Ovary (tissue), 9 donors: ENCODE data around the gene ISLR2. TPM values are rescaled to one million over a fixed set of nuclear protein-coding genes. Genes with fewer than 3 reads are reported as not detected.

Experiments
- DNase-seq, 5 donors: peaks; one replicate each; pipeline ENCODE4 v3.0.0-alpha.2; 2019 to 2020
- H3K27ac ChIP-seq, 2 donors: fragments of 200-600 bp; one replicate each; pipeline versions ENCODE4 v1.5.1 to v1.8.0; 2019 to 2022
- H3K27me3 ChIP-seq: fragments of 200-600 bp; one replicate; pipeline ENCODE4 v1.8.0; 2022
- H3K36me3 ChIP-seq: fragments of 200-600 bp; sonication (generic); one replicate; pipeline ENCODE4 v1.5.1; 2019
- H3K4me1 ChIP-seq: one replicate; pipeline ENCODE4 v1.8.1; 2013; ENCODE audit warnings: mild to moderate bottlenecking, moderate library complexity; ENCODE audit not compliant: insufficient read depth
- H3K4me3 ChIP-seq: fragments of 200-600 bp; sonication (generic); one replicate; pipeline ENCODE4 v1.5.1; 2017
- H3K9me3 ChIP-seq, 2 donors: fragments of 200-600 bp in 1 of 2; sonication (generic) in 1 of 2; one replicate each; pipeline versions ENCODE4 v1.5.1 to v1.8.1; 2013 to 2019; ENCODE audit warnings: mild to moderate bottlenecking in 1 of 2, moderate library complexity in 1 of 2
- CTCF ChIP-seq, 3 donors: fragments of 450-650 bp in 2 of 3; fragments of 200-600 bp in 1 of 3; IDR thresholded peaks; one replicate each; pipeline versions ENCODE4 v1.5.1 to v1.8.0; 2016 to 2022; ENCODE audit warnings: antibody characterized with exemption in 3 of 3, mild to moderate bottlenecking in 1 of 3
- EP300 ChIP-seq: sonication (generic); formaldehyde crosslinking; IDR thresholded peaks from one replicate; pipeline ENCODE4 v1.6.1; 2017; ENCODE audit warnings: antibody characterized with exemption
- POLR2A ChIP-seq: fragments of 450-650 bp; IDR thresholded peaks from one replicate; pipeline ENCODE4 v1.6.1; 2017; ENCODE audit warnings: antibody characterized with exemption, mild to moderate bottlenecking, moderate library complexity
- WGBS, 3 donors: extraction: QIAGEN DNeasy Blood & Tissue Kit in 1 of 3; methylation state at CpG; one replicate each; pipeline versions ENCODE4 v1.1.5 to v1.1.7; 2013 to 2017; 5-methylcytosine and 5-hydroxymethylcytosine counted together
- intact Hi-C, 4 donors: fragments of 100-400 bp; cut with DNase I; formaldehyde crosslinking; loops; one replicate each; pipeline versions ENCODE4 v1.11.0 to v1.15.1; 2022 to 2023
- polyA plus RNA-seq, 2 donors: library from polyadenylated mRNA; stranded (reverse); fragments of 200-250 nt in 1 of 2; fragments of 350-450 nt in 1 of 2; fragmentation: Illumina TruSeq in 1 of 2; extraction: RNeasy Lipid Tissue Mini Kit (QIAGEN cat#74804) in 1 of 2; gene quantifications; one replicate each; pipeline ENCODE4 v1.2.3, GENCODE V29; 2013 to 2014
- total RNA-seq, 7 donors: library from RNA; depleted of rRNA in 2 of 7; stranded (reverse); fragments of >200 nt in 2 of 7; fragmentation: NEBNext Ultra II Directional in 3 of 7; extraction: Animal tissue kit (Norgen Biotek cat#: 25700) in 3 of 7; gene quantifications; one replicate each; pipeline versions ENCODE4 v1.1.0 to v1.2.4, GENCODE V29; 2016 to 2023
- donor health status: DM: no; HTN: no; CAD: no; lungs with moderate emphysema.
- donor health status: DM: no; HTN: no; CAD: no.
- donor health status: Bipolar disorder and iron deficiency.
- donor health status: DM: yes; HTN: yes; CAD: no.
- donor health status: DM: no; HTN: no; CAD: no.
- donor health status: DM: yes; HTN: yes; CAD: no.

ISLR2 gene
- total and polyA plus RNA-seq, 9 donors: 0.11 to 1.1 (median 0.38) TPM; not detected in 1

- TF ChIP-seq EP300 (no peak), CTCF (IDR thresholded peaks at IDR 0.05) (no peak)
- no peaks in the 10 kb centered on the region for H3K36me3 ChIP-seq
- peak; percentile 66 to 81 (median 78) for DNase-seq
- peak overlapping the region; percentile 79 to 89 for H3K27ac ChIP-seq
- intact Hi-C loops: loop anchor here in 2 of 4 donors (5.0 kb wide), 2 partner anchors 37 to 42 kb away; partner anchors contain the start of gene ISLR2 (in 1 of the 2)
- peak overlapping the region; percentile 46 for H3K4me3 ChIP-seq
- H3K9me3 ChIP-seq: no peaks in the 10 kb centered on the region
- H3K4me1 ChIP-seq: peaks cover 55% of the 10 kb centered on the region
- WGBS, 3 donors: 13 to 18% (median 13%) methylated on average over 19 to 20 of the region's 20 CpGs
- H3K27me3 ChIP-seq: no peaks in the 10 kb centered on the region
Observed at GRCh38 chr15:74174219-74174957, 44.0 kb downstream of the ISLR2 start.

- Histone ChIP-seq H3K4me1 (peaks cover 56% of the 10 kb centered on the region), H3K27ac (peak overlapping the region; percentile 79 to 89), H3K9me3 (no peaks in the 10 kb centered on the region), H3K36me3 (no peaks in the 10 kb centered on the region), H3K4me3 (peak overlapping the region; percentile 46), H3K27me3 (no peaks in the 10 kb centered on the region)
- no peak for DNase-seq
- no peak for TF ChIP-seq EP300
- TF ChIP-seq POLR2A: no peak
- no peak for TF ChIP-seq CTCF (IDR thresholded peaks at IDR 0.05)
- 22 to 44% (median 28%) methylated on average over 10 to 14 of the region's 14 CpGs for WGBS, 3 donors
- intact Hi-C loops: loop anchor here in 2 of 4 donors (5.0 kb wide), 2 partner anchors 38 to 43 kb away; partner anchors contain the start of gene ISLR2 (in 1 of the 2)
Observed at GRCh38 chr15:74174958-74175253, 44.5 kb downstream of the ISLR2 start.

- TF ChIP-seq EP300: no peak
- TF ChIP-seq POLR2A: no peak
- no peak for TF ChIP-seq CTCF (IDR thresholded peaks at IDR 0.05)
- peak overlapping the region; percentile 46 for H3K4me3 ChIP-seq
- H3K9me3 ChIP-seq: no peaks in the 10 kb centered on the region
- intact Hi-C loops: no loop called here
- no peaks in the 10 kb centered on the region for H3K36me3 ChIP-seq
- H3K27ac ChIP-seq: peak overlapping the region; percentile 1 to 89
- no peaks in the 10 kb centered on the region for H3K27me3 ChIP-seq
- peak in 2 of 5 donors; percentile 24 to 41 for DNase-seq
- H3K4me1 ChIP-seq: peaks cover 55% of the 10 kb centered on the region
- whole genome bisulfite sequencing, 3 donors: 61 to 76% (median 64%) methylated on average over 45 of the region's 45 CpGs
Observed at GRCh38 chr15:74175271-74176191, 45.1 kb downstream of the ISLR2 start.
